HepG2 (cell line): ENCODE measurements around the gene PIM1. TPM values are rescaled to one million over a fixed set of nuclear protein-coding genes. Genes with fewer than 3 reads are reported as not detected.

Experiments used
- PHF8 ChIP-seq: sonication (generic); formaldehyde crosslinking; IDR thresholded peaks from 2 replicates; pipeline ENCODE4 v1.5.0; 2020; ENCODE audit warnings: missing genetic modification reagents
- PITX1 ChIP-seq: sonication (generic); formaldehyde crosslinking; IDR thresholded peaks from 2 replicates; pipeline ENCODE4 v1.5.1; 2020; ENCODE audit warnings: mild to moderate bottlenecking, missing genetic modification reagents
- ZMAT3 ChIP-seq: sonication (generic); formaldehyde crosslinking; conservative IDR thresholded peaks from 2 replicates; pipeline ENCODE4 v1.7.0; 2021; ENCODE audit warnings: missing genetic modification reagents
- ZMAT5 ChIP-seq: sonication (generic); formaldehyde crosslinking; IDR thresholded peaks from 2 replicates; pipeline ENCODE4 v1.5.0; 2020; ENCODE audit warnings: mild to moderate bottlenecking, low read depth, missing genetic modification reagents, borderline replicate concordance
- ZNF362 ChIP-seq: sonication (generic); formaldehyde crosslinking; IDR thresholded peaks from 2 replicates; pipeline ENCODE4 v1.4.0; 2020; ENCODE audit warnings: missing genetic modification reagents, mild to moderate bottlenecking, borderline replicate concordance
- ZNF512B ChIP-seq: sonication (generic); formaldehyde crosslinking; IDR thresholded peaks from 2 replicates; pipeline ENCODE4 v1.5.1; 2020; ENCODE audit warnings: missing genetic modification reagents, mild to moderate bottlenecking, borderline replicate concordance
- ZSCAN25 ChIP-seq: sonication (generic); formaldehyde crosslinking; IDR thresholded peaks from 2 replicates; pipeline ENCODE4 v1.8.0; 2022; ENCODE audit warnings: mild to moderate bottlenecking, missing genetic modification reagents
- polyA plus RNA-seq, 8 experiments: library from polyadenylated mRNA; depleted of rRNA in 3 of 8; stranded (reverse) in 7 of 8; unstranded in 1 of 8; fragments of >200 nt; fragmentation: Illumina TruSeq in 4 of 8; extraction: Trizol in 4 of 8; gene quantifications; 2 replicates each; pipeline versions ENCODE4 v1.2.1 to v1.2.3, GENCODE V29; 2011 to 2016; ENCODE audit warnings: low read depth in 4 of 8, missing spikeins in 1 of 8, mixed read lengths in 1 of 8; ENCODE audit not compliant: insufficient read depth in 1 of 8
- total RNA-seq, 5 experiments: library from RNA; depleted of rRNA; stranded (reverse); fragments of >200 nt; fragmentation: Illumina TruSeq; extraction: Trizol; gene quantifications; 2 replicates each; pipeline ENCODE4 v1.2.3, GENCODE V29; 2016; ENCODE audit warnings: low read depth in 1 of 5
- TF ChIP-seq, protein P1 (sequence below): sonication (generic); formaldehyde crosslinking; IDR thresholded peaks from 2 replicates; pipeline ENCODE4 v1.5.1; 2020; ENCODE audit warnings: mild to moderate bottlenecking, missing genetic modification reagents, borderline replicate concordance
- TF ChIP-seq, protein P2 (sequence below): sonication (generic); formaldehyde crosslinking; IDR thresholded peaks from 2 replicates; pipeline ENCODE4 v1.4.0; 2020; ENCODE audit warnings: missing genetic modification reagents, borderline replicate concordance
- TF ChIP-seq, protein P3 (sequence below): sonication (generic); formaldehyde crosslinking; IDR thresholded peaks from 2 replicates; pipeline ENCODE4 v1.5.0; 2020; ENCODE audit warnings: mild to moderate bottlenecking, missing genetic modification reagents

The PIM1 gene
- total and polyA plus RNA-seq, 2 of the 13 experiments (the other 11 are each of a cell fraction or from before 2014, with no cell fraction given), result 29.4 to 117 TPM

GRCh38 chr6:37127961-37128862, 41.7 kb upstream of the PIM1 start (continued):
- TF ChIP-seq ZNF512B (peak; percentile 52; the same call in 1 of the 2 replicates), PITX1 (CRISPR knock-in tag) (peak; percentile 91), ZMAT5 (CRISPR knock-in tag) (no peak), PHF8 (peak; percentile 32; the same call in 1 of the 2 replicates), ZMAT3 (CRISPR knock-in tag) (peak; percentile 82), ZNF362 (CRISPR knock-in tag) (peak; percentile 78; the same call in 1 of the 2 replicates), ZSCAN25 (CRISPR knock-in tag) (peak; percentile 95)
- TF ChIP-seq, protein P1, sequence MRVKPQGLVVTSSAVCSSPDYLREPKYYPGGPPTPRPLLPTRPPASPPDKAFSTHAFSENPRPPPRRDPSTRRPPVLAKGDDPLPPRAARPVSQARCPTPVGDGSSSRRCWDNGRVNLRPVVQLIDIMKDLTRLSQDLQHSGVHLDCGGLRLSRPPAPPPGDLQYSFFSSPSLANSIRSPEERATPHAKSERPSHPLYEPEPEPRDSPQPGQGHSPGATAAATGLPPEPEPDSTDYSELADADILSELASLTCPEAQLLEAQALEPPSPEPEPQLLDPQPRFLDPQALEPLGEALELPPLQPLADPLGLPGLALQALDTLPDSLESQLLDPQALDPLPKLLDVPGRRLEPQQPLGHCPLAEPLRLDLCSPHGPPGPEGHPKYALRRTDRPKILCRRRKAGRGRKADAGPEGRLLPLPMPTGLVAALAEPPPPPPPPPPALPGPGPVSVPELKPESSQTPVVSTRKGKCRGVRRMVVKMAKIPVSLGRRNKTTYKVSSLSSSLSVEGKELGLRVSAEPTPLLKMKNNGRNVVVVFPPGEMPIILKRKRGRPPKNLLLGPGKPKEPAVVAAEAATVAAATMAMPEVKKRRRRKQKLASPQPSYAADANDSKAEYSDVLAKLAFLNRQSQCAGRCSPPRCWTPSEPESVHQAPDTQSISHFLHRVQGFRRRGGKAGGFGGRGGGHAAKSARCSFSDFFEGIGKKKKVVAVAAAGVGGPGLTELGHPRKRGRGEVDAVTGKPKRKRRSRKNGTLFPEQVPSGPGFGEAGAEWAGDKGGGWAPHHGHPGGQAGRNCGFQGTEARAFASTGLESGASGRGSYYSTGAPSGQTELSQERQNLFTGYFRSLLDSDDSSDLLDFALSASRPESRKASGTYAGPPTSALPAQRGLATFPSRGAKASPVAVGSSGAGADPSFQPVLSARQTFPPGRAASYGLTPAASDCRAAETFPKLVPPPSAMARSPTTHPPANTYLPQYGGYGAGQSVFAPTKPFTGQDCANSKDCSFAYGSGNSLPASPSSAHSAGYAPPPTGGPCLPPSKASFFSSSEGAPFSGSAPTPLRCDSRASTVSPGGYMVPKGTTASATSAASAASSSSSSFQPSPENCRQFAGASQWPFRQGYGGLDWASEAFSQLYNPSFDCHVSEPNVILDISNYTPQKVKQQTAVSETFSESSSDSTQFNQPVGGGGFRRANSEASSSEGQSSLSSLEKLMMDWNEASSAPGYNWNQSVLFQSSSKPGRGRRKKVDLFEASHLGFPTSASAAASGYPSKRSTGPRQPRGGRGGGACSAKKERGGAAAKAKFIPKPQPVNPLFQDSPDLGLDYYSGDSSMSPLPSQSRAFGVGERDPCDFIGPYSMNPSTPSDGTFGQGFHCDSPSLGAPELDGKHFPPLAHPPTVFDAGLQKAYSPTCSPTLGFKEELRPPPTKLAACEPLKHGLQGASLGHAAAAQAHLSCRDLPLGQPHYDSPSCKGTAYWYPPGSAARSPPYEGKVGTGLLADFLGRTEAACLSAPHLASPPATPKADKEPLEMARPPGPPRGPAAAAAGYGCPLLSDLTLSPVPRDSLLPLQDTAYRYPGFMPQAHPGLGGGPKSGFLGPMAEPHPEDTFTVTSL, result peak; percentile 79; the same call in 1 of the 2 replicates
- TF ChIP-seq, protein P2, sequence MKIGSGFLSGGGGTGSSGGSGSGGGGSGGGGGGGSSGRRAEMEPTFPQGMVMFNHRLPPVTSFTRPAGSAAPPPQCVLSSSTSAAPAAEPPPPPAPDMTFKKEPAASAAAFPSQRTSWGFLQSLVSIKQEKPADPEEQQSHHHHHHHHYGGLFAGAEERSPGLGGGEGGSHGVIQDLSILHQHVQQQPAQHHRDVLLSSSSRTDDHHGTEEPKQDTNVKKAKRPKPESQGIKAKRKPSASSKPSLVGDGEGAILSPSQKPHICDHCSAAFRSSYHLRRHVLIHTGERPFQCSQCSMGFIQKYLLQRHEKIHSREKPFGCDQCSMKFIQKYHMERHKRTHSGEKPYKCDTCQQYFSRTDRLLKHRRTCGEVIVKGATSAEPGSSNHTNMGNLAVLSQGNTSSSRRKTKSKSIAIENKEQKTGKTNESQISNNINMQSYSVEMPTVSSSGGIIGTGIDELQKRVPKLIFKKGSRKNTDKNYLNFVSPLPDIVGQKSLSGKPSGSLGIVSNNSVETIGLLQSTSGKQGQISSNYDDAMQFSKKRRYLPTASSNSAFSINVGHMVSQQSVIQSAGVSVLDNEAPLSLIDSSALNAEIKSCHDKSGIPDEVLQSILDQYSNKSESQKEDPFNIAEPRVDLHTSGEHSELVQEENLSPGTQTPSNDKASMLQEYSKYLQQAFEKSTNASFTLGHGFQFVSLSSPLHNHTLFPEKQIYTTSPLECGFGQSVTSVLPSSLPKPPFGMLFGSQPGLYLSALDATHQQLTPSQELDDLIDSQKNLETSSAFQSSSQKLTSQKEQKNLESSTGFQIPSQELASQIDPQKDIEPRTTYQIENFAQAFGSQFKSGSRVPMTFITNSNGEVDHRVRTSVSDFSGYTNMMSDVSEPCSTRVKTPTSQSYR (CRISPR knock-in tag), result peak; percentile 83
- TF ChIP-seq, protein P3, sequence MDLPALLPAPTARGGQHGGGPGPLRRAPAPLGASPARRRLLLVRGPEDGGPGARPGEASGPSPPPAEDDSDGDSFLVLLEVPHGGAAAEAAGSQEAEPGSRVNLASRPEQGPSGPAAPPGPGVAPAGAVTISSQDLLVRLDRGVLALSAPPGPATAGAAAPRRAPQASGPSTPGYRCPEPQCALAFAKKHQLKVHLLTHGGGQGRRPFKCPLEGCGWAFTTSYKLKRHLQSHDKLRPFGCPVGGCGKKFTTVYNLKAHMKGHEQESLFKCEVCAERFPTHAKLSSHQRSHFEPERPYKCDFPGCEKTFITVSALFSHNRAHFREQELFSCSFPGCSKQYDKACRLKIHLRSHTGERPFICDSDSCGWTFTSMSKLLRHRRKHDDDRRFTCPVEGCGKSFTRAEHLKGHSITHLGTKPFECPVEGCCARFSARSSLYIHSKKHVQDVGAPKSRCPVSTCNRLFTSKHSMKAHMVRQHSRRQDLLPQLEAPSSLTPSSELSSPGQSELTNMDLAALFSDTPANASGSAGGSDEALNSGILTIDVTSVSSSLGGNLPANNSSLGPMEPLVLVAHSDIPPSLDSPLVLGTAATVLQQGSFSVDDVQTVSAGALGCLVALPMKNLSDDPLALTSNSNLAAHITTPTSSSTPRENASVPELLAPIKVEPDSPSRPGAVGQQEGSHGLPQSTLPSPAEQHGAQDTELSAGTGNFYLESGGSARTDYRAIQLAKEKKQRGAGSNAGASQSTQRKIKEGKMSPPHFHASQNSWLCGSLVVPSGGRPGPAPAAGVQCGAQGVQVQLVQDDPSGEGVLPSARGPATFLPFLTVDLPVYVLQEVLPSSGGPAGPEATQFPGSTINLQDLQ, result no peak
